Common myeloid progenitor, CD34-positive (primary cell): Measurements from ENCODE around the gene HDGF.

Experiments used
- CTCF ChIA-PET: fragments of 350-600 bp; sonication (Branson Sonifier 250); formaldehyde crosslinking; loops from one replicate; lab custom pipeline; 2021; ENCODE audit warnings: antibody characterized with exemption; lab: Charles Lee
- POLR2A ChIA-PET: fragments of 350-600 bp; sonication (Branson Sonifier 250); formaldehyde crosslinking; loops from one replicate; lab custom pipeline; 2021; ENCODE audit warnings: antibody characterized with exemption; lab: Charles Lee
- DNase-seq, 3 donors: peaks; one replicate each; pipeline versions ENCODE4 v3.0.0 to v3.0.0-alpha.2; 2013
- H3K27ac ChIP-seq, 2 experiments: 1 replicate in 1 of 2; 2 replicates in 1 of 2; pipeline ENCODE4 v1.7.0; 2013; ENCODE audit warnings: inconsistent platforms in 2 of 2, low read length in 2 of 2, mild to moderate bottlenecking in 2 of 2, low read depth in 1 of 2, moderate library complexity in 1 of 2; ENCODE audit not compliant: severe bottlenecking in 2 of 2, insufficient read depth in 1 of 2, poor library complexity in 1 of 2
- H3K27me3 ChIP-seq, 5 experiments: replicated peaks in 2 of 5; 1 replicate in 3 of 5; 2 replicates in 2 of 5; pipeline versions ENCODE4 v1.6.1 to v1.7.0; 2013; ENCODE audit warnings: low read length in 4 of 5, mild to moderate bottlenecking in 2 of 5, moderate library complexity in 2 of 5, inconsistent platforms in 1 of 5; ENCODE audit not compliant: insufficient read depth in 5 of 5, control insufficient read depth in 4 of 5
- H3K36me3 ChIP-seq, 4 experiments: 1 replicate in 2 of 4; 2 replicates in 2 of 4; pipeline versions ENCODE4 v1.6.1 to v1.7.0; 2013; ENCODE audit warnings: low read length in 3 of 4, control low read depth in 1 of 4, mild to moderate bottlenecking in 1 of 4; ENCODE audit not compliant: control insufficient read depth in 4 of 4, insufficient read depth in 4 of 4
- H3K4me1 ChIP-seq, 4 experiments: 1 replicate in 3 of 4; 2 replicates in 1 of 4; pipeline versions ENCODE4 v1.6.1 to v1.7.1; 2013; ENCODE audit warnings: low read length in 3 of 4, mild to moderate bottlenecking in 3 of 4, control low read depth in 1 of 4, inconsistent platforms in 1 of 4, moderate library complexity in 1 of 4; ENCODE audit not compliant: control insufficient read depth in 4 of 4, insufficient read depth in 4 of 4; ENCODE audit errors: control extremely low read depth in 1 of 4
- H3K4me3 ChIP-seq, 7 experiments: 1 replicate in 4 of 7; 2 replicates in 3 of 7; pipeline versions ENCODE4 v1.5.1 to v1.7.0; 2013; ENCODE audit warnings: mild to moderate bottlenecking in 7 of 7, low read length in 6 of 7, moderate library complexity in 6 of 7, inconsistent platforms in 2 of 7, low read depth in 2 of 7, control low read depth in 1 of 7; ENCODE audit not compliant: insufficient read depth in 4 of 7, control insufficient read depth in 1 of 7; ENCODE audit errors: extremely low read depth in 1 of 7
- H3K9me3 ChIP-seq, 5 experiments: 1 replicate in 4 of 5; 2 replicates in 1 of 5; pipeline versions ENCODE4 v1.6.1 to v1.7.1; 2013; ENCODE audit warnings: low read length in 4 of 5, mild to moderate bottlenecking in 2 of 5, inconsistent platforms in 1 of 5, low read depth in 1 of 5, moderate library complexity in 1 of 5; ENCODE audit not compliant: control insufficient read depth in 4 of 5, insufficient read depth in 2 of 5; ENCODE audit errors: control extremely low read depth in 1 of 5
- WGBS: methylation state at CpG from one replicate; pipeline ENCODE4 v1.1.5; 2013; ENCODE audit not compliant: insufficient coverage; 5-methylcytosine and 5-hydroxymethylcytosine counted together

The HDGF gene

GRCh38 chr1:156776942-156777341 lies 25.5 kb upstream of the HDGF start:
- Histone ChIP-seq H3K27ac (no peak overlapping the region), H3K4me3 (no peak overlapping the region), H3K27me3 (no peaks in the 10 kb centered on the region), H3K36me3 (peaks cover 0 to 25% (median 10%) of the 10 kb centered on the region in 4 experiments), H3K4me1 (peaks cover 3 to 8% (median 7%) of the 10 kb centered on the region in 4 experiments), H3K9me3 (no peaks in the 10 kb centered on the region)
- ChIA-PET POLR2A (interaction anchor here (0.9 kb wide), 1 partner anchor 10 kb away, joined by 3 read pairs; no protein-coding TSS in a partner anchor), CTCF (interaction anchor here (0.9 to 1.7 kb wide), 3 partner anchors 19 to 87 kb away, joined by 3 to 11 read pairs (median 5); no protein-coding TSS in a partner anchor)
- 45% methylated on average over 2 of the region's 4 CpGs for WGBS
- no peak for DNase-seq

- no peak for DNase-seq
- H3K36me3 ChIP-seq, result peaks cover 0 to 26% (median 16%) of the 10 kb centered on the region in 4 experiments
- H3K27ac ChIP-seq, result no peak overlapping the region
- no peak overlapping the region for H3K4me3 ChIP-seq
- no peaks in the 10 kb centered on the region for H3K27me3 ChIP-seq
- ChIA-PET CTCF (interaction anchor here (1.7 kb wide), 1 partner anchor 86 kb away, joined by 11 read pairs; no protein-coding TSS in a partner anchor), POLR2A (no interaction called here)
- H3K4me1 ChIP-seq, result peaks cover 3 to 13% (median 8%) of the 10 kb centered on the region in 4 experiments
- WGBS, result 78% methylated on average over 3 of the region's 5 CpGs
- no peaks in the 10 kb centered on the region for H3K9me3 ChIP-seq
These were observed 24.3 kb upstream of the HDGF start for GRCh38 chr1:156775799-156776198.

- Histone ChIP-seq H3K4me1 (peaks cover 10 to 25% (median 17%) of the 10 kb centered on the region in 4 experiments), H3K27ac (no peak overlapping the region), H3K27me3 (no peaks in the 10 kb centered on the region), H3K36me3 (peaks cover 0 to 31% (median 20%) of the 10 kb centered on the region in 4 experiments), H3K4me3 (no peak overlapping the region), H3K9me3 (no peaks in the 10 kb centered on the region)
- ChIA-PET CTCF (interaction anchor here (1.8 to 3.1 kb wide), 2 partner anchors 8 to 11 kb away, joined by 10 to 17 read pairs; no protein-coding TSS in a partner anchor), POLR2A (no interaction called here)
- WGBS, result 100% methylated on average over 3 of the region's 3 CpGs
- peak in 2 of 3 donors; percentile 50 to 54 for DNase-seq
These were observed 22.1 kb upstream of the HDGF start for GRCh38 chr1:156773607-156774006.

- no peaks in the 10 kb centered on the region for H3K27me3 ChIP-seq
- no peak overlapping the region for H3K4me3 ChIP-seq
- H3K27ac ChIP-seq, result no peak overlapping the region
- WGBS, result 92% methylated on average over 6 of the region's 9 CpGs
- ChIA-PET POLR2A (no interaction called here), CTCF (interaction anchor here (1.1 to 3.7 kb wide), 7 partner anchors 9 to 47 kb away, joined by 3 to 24 read pairs (median 5); no protein-coding TSS in a partner anchor)
- DNase-seq, result peak in 1 of 3 donors; percentile 52
- no peaks in the 10 kb centered on the region for H3K9me3 ChIP-seq
- peaks cover 12 to 31% (median 21%) of the 10 kb centered on the region in 4 experiments for H3K4me1 ChIP-seq
- peaks cover 0 to 31% (median 20%) of the 10 kb centered on the region in 4 experiments for H3K36me3 ChIP-seq
These were observed 21.4 kb upstream of the HDGF start for GRCh38 chr1:156772728-156773497.

GRCh38 chr1:156772222-156772621 lies 20.7 kb upstream of the HDGF start:
- no CpG with 5 or more reads among the region's 3 CpGs for WGBS
- H3K4me1 ChIP-seq, result peaks cover 12 to 26% (median 18%) of the 10 kb centered on the region in 4 experiments
- no peaks in the 10 kb centered on the region for H3K9me3 ChIP-seq
- ChIA-PET CTCF (interaction anchor here (1.1 to 3.7 kb wide), 8 partner anchors 9 to 46 kb away, joined by 3 to 24 read pairs (median 4); no protein-coding TSS in a partner anchor), POLR2A (interaction anchor here (0.9 kb wide), 1 partner anchor 13 kb away, joined by 3 read pairs; no protein-coding TSS in a partner anchor)
- H3K4me3 ChIP-seq, result no peak overlapping the region
- H3K36me3 ChIP-seq, result peaks cover 0 to 31% (median 20%) of the 10 kb centered on the region in 4 experiments
- no peaks in the 10 kb centered on the region for H3K27me3 ChIP-seq
- H3K27ac ChIP-seq, result no peak overlapping the region
- DNase-seq, result no peak

GRCh38 chr1:156768610-156769295 lies 17.3 kb upstream of the HDGF start:
- 38% methylated on average over 7 of the region's 8 CpGs for WGBS
- H3K27ac ChIP-seq, result peak overlapping the region; percentile 99
- H3K36me3 ChIP-seq, result peaks cover 0 to 30% (median 18%) of the 10 kb centered on the region in 4 experiments
- H3K9me3 ChIP-seq, result no peaks in the 10 kb centered on the region
- ChIA-PET POLR2A (interaction anchor here (1.0 kb wide), 1 partner anchor 28 kb away, joined by 3 read pairs; the partner anchor contains the start of gene MRPL24), CTCF (interaction anchor here (0.6 to 3.3 kb wide), 10 partner anchors 12 to 145 kb away, joined by 3 to 18 read pairs (median 4); partner anchors contain the start of genes ISG20L2, METTL25B and MRPL24)
- H3K27me3 ChIP-seq, result no peaks in the 10 kb centered on the region
- peaks cover 15 to 34% (median 22%) of the 10 kb centered on the region in 4 experiments for H3K4me1 ChIP-seq
- peak overlapping the region; percentile 75 to 98 (median 89) for H3K4me3 ChIP-seq
- DNase-seq, result no peak
